T-helper 2 cell treated with Interferon-gamma antibody and Interleukin-4, amounts not matched to agents 5 μg/mL and 100 μg/mL, for 36 hours (primary cell): ENCODE data around the gene HOXB2.

Experiments
- DNase-seq: peaks from one replicate; pipeline ENCODE4 v3.0.0; 2021; ENCODE audit warnings: low spot score
- H3K27ac Mint-ChIP-seq: one replicate; pipeline ENCODE4 v1.8.0; 2021; ENCODE audit warnings: mild to moderate bottlenecking, mixed read lengths
- H3K27me3 Mint-ChIP-seq: one replicate; pipeline ENCODE4 v1.8.0; 2021; ENCODE audit warnings: low read depth, mixed read lengths
- H3K36me3 Mint-ChIP-seq: one replicate; pipeline ENCODE4 v1.8.0; 2021; ENCODE audit warnings: low read depth, mixed read lengths
- H3K4me1 Mint-ChIP-seq: one replicate; pipeline ENCODE4 v1.8.0; 2021; ENCODE audit warnings: low read depth, mixed read lengths
- H3K4me3 Mint-ChIP-seq: one replicate; pipeline ENCODE4 v1.8.0; 2022; ENCODE audit warnings: mild to moderate bottlenecking, moderate library complexity, mixed read lengths
- H3K9me3 Mint-ChIP-seq: one replicate; pipeline ENCODE4 v1.8.0; 2021; ENCODE audit warnings: mixed read lengths

Gene HOXB2

DNA sequence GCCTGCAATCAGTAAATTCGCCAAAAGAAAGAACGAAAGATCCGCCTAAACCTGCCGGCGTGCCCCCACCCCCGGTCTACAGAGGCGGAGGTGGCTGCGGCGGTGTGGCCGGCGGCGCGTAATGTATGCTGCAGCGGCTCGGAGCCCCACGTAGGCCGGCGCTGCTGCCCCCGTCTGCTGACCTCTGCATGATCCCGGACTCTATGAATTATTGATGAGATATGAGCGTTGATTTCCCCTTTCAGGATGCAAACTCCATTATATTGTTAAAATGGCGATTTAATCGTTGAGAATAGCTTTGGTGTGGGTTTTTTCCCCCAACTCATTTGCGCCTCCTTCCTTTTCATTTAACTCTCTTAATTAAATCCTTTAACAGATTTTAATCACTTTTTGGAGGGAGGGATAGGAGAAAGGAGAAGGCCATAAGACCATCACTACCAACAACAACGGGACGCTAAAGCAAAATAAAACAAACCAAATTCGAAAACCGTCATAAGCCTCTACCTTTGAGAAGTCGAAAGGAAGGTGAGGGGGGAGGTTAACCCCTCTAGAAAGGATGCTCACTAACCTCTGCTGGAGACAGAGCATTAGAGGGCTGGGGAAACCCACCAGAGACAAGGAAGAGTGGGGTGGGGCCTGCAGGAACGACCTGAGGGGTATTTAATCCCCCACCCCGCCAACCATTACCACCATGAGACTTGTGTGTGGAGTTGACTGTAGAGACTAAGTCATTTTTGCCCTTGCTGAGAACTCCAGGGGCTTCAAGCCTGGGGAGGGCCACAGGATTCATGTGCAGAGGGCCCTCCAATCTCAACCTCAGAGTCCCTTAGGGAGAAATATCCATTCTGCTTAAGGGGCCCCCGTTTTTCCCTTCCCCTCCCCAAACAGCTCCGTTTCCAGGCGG, 41.7 kb upstream of the HOXB2 start:
- peak; percentile 43 for DNase-seq
- H3K4me1 Mint-ChIP-seq, result peaks cover 43% of the 10 kb centered on the region
- peak overlapping the region; percentile 89 for H3K4me3 Mint-ChIP-seq
- no peaks in the 10 kb centered on the region for H3K9me3 Mint-ChIP-seq
- peaks cover 84% of the 10 kb centered on the region for H3K27me3 Mint-ChIP-seq
- no peaks in the 10 kb centered on the region for H3K36me3 Mint-ChIP-seq
- H3K27ac Mint-ChIP-seq, result no peak overlapping the region

DNA sequence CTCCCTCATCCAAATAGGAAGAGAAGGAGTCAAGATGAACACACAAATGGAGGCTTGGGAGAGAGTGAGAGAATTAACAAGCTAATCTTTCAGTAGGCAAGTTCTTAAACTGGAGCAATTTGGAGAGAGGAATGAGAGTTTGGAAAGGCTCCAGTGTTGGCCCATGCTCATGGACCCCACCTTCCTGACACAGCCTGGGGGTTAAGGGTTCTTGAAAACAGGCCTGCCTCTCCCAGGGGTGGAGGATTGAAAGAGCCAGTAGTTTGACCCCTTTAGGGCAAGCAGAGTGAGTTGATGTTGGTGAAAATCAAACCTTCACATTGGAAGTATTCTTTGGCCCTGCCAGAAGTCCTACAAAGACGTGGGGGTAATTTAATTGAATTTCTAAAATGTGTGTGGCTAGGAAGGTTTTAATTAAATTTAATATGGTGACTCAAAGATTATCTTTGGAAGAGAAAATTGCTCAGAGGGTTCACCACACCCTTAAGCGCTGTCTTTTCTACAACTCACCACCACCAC, 39.4 kb upstream of the HOXB2 start:
- Mint-ChIP-seq H3K4me1 (peaks cover 53% of the 10 kb centered on the region), H3K9me3 (no peaks in the 10 kb centered on the region), H3K27me3 (peaks cover 86% of the 10 kb centered on the region), H3K27ac (no peak overlapping the region), H3K4me3 (peak overlapping the region; percentile 89), H3K36me3 (no peaks in the 10 kb centered on the region)
- no peak for DNase-seq

DNA sequence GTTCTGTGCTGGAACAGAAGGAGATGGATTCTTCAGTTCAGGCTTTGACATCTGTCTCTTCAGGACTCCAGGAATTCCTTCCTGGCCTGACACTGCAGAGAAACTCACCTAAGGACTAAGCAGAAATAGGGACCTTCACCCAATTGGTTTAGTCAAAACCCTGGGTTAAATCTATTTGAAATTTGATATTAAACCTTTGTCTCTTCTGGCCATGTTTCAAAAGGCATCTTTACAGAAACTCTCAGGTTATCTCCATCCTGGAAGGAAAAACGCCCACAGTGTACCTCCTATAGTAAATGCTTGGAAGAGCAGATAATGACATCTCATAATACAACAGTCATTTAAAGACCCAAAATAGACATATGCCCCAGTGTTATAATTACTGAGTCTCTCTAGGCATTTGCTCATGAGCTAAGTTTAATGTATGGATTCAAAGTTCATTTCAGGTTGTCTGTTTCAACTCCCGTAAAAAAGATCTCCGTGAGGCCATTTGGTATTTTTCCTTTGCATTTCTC, 38.9 kb upstream of the HOXB2 start:
- no peak overlapping the region for H3K27ac Mint-ChIP-seq
- no peak for DNase-seq
- H3K9me3 Mint-ChIP-seq, result no peaks in the 10 kb centered on the region
- H3K4me1 Mint-ChIP-seq, result peaks cover 59% of the 10 kb centered on the region
- H3K4me3 Mint-ChIP-seq, result peak overlapping the region; percentile 14
- H3K36me3 Mint-ChIP-seq, result peaks cover 3% of the 10 kb centered on the region
- peaks cover 86% of the 10 kb centered on the region for H3K27me3 Mint-ChIP-seq

DNA sequence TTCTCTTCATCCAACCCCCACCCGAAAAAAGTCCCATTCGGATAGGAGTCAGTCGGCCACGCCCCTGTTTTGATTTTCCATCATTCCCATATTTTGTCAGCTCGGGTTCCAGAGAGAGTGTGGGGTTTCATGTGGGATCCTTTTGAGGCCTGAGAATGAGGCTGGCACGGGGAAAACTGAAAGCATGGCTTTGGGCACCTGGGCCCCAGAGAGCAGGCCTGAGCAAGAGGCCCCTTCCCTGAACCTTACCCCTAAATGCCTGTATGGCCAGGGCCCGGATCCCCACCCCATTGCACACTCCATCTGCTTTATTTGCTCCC, 37.8 kb upstream of the HOXB2 start:
- Mint-ChIP-seq H3K36me3 (peaks cover 7% of the 10 kb centered on the region), H3K27ac (no peak overlapping the region), H3K4me1 (peaks cover 59% of the 10 kb centered on the region), H3K9me3 (no peaks in the 10 kb centered on the region), H3K4me3 (peak overlapping the region; percentile 66), H3K27me3 (peaks cover 78% of the 10 kb centered on the region)
- no peak for DNase-seq

DNA sequence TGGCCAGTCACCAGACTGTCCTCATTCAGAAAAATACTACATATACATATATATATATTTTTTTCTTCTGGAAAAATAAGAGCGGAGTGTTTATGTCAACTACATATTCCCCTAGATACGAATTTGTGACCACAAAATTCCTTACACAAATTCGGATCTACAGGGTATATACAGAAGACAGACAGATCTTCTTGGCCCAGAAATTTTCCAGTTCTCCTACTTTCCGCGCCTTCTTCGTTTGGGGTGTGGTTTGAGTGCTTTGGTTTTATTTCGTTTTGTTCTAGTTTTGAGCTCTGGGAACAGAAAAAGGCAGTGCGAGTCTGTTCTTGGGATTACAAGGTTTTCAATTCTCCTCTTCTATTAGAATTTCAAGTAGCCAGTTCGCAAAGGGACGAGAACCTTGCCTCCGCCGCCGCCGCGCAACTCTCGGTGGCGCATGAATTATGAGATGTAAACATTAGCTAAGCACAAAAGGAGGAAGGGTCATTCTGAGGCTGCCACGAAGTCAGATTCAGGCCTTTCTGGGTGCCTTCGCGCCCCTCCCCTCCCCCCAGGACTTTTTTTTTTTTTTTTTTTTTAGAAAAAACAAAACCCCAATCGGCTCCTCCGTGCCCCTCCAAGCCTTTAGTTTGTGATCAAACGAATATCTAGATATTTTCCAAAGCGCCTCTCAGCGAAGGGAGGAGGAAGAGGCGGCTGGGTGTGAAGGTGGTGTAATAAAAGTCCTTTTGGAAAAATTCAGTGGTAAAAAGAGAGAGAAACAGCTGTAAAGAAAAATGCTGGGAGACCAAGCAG, 35.0 kb upstream of the HOXB2 start:
- DNase-seq, result no peak
- peak overlapping the region; percentile 93 for H3K4me3 Mint-ChIP-seq
- H3K4me1 Mint-ChIP-seq, result peaks cover 51% of the 10 kb centered on the region
- H3K9me3 Mint-ChIP-seq, result no peaks in the 10 kb centered on the region
- H3K27ac Mint-ChIP-seq, result no peak overlapping the region
- H3K27me3 Mint-ChIP-seq, result peaks cover 54% of the 10 kb centered on the region
- H3K36me3 Mint-ChIP-seq, result peaks cover 11% of the 10 kb centered on the region

DNA sequence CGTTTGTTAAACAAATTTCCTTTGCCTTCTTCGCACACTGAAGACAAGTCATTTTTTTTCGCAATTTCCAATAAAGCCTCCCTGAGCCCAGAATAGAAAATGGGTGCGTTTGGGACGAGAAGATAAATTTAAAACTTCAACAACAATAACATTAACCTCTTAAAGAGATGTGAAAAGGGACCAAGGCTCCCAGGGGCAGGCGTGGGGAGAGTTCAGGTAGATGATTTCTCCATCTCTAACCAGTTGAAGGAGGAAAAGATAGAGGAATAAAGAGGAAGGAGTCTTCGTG, 34.5 kb upstream of the HOXB2 start:
- H3K4me1 Mint-ChIP-seq, result peaks cover 47% of the 10 kb centered on the region
- H3K27ac Mint-ChIP-seq, result no peak overlapping the region
- no peak for DNase-seq

DNA sequence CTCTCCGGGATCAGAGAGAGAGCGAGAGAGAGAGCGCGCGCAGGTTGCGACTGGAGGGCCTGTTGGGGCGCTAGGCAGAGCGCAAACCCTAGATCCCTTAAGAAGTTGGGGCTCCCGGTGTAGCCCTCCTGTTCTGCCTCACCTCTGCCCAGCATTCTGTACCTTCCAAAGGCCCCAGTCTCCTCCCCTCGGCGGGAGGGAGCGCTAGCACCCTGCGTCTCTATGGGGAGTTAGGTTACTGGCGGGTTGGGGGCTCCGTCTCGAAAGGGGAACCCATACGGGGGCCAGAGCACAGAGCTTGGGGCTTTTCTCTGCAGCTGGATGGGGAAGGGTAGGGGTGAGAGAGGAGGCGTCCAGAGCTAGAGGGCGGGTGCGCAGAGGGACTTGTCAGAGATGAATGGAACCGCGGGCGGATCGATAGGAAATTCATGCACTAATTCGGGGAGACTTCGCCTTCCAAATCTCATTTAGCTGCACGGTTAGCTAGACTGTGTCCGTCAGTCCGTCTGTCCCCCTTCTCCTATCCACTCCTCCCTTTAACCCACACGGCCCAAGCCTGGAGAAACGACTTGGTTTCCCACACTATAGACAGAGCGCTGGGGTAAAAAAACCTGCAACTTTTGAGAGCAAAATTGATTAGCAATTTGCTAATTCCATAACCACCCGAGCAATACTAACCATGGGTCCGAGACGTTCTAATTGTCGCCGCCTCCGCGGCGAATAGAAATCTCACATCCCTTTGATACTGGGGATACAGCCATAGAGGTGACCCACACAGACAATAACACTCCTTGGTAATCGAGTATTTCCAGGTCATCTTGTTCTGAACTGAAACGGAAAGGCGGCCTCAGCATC, 33.9 kb upstream of the HOXB2 start:
- H3K27ac Mint-ChIP-seq, result peak overlapping the region; percentile 78
- H3K36me3 Mint-ChIP-seq, result peaks cover 11% of the 10 kb centered on the region
- no peaks in the 10 kb centered on the region for H3K9me3 Mint-ChIP-seq
- H3K4me1 Mint-ChIP-seq, result peaks cover 43% of the 10 kb centered on the region
- peaks cover 52% of the 10 kb centered on the region for H3K27me3 Mint-ChIP-seq
- peak; percentile 23 for DNase-seq
- peak overlapping the region; percentile 93 for H3K4me3 Mint-ChIP-seq

More for the DNA sequence above, 34.5 kb upstream of the HOXB2 start:
- no peaks in the 10 kb centered on the region for H3K9me3 Mint-ChIP-seq
- H3K4me3 Mint-ChIP-seq, result peak overlapping the region; percentile 93
- H3K36me3 Mint-ChIP-seq, result peaks cover 11% of the 10 kb centered on the region
- H3K27me3 Mint-ChIP-seq, result peaks cover 54% of the 10 kb centered on the region

DNA sequence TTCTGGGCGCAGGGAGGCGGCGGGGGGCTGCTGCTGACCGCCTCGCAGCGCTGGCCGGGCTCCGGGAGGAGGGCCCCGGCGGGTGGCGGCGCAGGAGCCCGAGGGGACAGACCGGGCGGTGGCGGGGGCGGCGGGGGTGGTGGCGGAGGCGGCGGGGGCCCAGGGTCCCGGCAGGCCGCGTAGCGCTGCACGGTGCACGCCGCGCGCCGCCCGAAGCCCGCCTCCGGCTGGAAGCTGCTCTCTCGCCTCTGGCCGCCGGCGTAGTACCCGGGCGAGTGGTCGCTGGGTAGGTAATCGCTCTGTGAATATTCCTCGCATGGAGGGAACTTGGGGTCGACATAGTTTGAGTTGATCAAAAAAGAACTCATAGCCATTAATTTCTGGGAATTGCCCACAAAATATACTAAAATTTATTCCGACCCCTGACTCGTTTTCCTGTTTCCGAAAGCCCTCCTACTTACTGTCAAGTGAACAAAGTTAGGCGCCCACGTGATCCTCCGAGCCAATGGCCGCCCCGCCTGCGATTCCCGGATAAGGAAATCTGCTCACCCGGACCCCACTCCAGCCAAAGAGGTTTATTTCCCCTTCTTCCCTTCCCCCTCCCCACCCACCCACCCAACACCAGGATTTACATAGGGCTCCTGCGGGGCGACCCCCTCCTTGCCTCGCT, 33.2 kb upstream of the HOXB2 start, which contains the start of gene HOXB4:
HOXB4 (minus strand) TSS at position 405 of the 670 bp plus-strand sequence; CDS start at position 374, 31 bp downstream.
- H3K4me3 Mint-ChIP-seq, result peak within 1 kb of the TSS; percentile 93
- DNase-seq, result peak; percentile 72
- no peaks in the 10 kb centered on the region for H3K9me3 Mint-ChIP-seq
- H3K27me3 Mint-ChIP-seq, result peaks cover 49% of the 10 kb centered on the region
- H3K36me3 Mint-ChIP-seq, result peaks cover 14% of the 10 kb centered on the region
- H3K27ac Mint-ChIP-seq, result peak within 1 kb of the TSS; percentile 78
- peaks cover 45% of the 10 kb centered on the region for H3K4me1 Mint-ChIP-seq

DNA sequence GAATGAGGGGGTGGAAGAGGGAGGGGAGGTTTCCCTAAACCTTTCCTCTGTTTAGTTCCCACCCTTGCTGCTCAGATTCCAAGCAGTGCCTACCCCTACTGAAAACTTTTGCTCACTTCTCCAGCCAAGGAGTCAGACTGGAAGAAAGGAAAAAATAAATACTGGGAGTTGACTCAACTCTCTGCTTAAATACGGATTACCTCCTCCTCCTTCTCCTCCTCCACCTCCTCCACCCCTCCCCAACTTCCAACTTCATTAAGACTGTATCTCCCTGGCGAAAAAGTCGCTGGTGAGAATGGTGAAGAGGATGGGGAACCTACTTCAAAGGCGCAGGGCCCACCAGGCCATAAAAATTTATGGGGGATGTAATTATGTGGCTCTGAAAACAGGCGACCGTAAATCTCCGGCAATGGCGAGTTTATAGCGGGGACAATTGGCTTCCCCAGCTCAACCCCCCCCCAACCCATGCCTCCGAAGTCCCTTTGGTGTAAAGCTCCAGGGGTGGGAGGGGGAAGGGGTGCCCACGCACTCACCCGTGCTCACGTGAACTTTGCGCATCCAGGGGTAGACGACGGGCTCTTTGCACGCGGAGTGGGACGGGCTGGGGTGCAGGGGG, 32.5 kb upstream of the HOXB2 start:
- H3K4me3 Mint-ChIP-seq, result peak overlapping the region; percentile 91
- H3K36me3 Mint-ChIP-seq, result peaks cover 15% of the 10 kb centered on the region
- H3K4me1 Mint-ChIP-seq, result peaks cover 43% of the 10 kb centered on the region
- DNase-seq, result no peak
- H3K9me3 Mint-ChIP-seq, result no peaks in the 10 kb centered on the region
- peak overlapping the region; percentile 57 for H3K27ac Mint-ChIP-seq
- peaks cover 42% of the 10 kb centered on the region for H3K27me3 Mint-ChIP-seq

DNA sequence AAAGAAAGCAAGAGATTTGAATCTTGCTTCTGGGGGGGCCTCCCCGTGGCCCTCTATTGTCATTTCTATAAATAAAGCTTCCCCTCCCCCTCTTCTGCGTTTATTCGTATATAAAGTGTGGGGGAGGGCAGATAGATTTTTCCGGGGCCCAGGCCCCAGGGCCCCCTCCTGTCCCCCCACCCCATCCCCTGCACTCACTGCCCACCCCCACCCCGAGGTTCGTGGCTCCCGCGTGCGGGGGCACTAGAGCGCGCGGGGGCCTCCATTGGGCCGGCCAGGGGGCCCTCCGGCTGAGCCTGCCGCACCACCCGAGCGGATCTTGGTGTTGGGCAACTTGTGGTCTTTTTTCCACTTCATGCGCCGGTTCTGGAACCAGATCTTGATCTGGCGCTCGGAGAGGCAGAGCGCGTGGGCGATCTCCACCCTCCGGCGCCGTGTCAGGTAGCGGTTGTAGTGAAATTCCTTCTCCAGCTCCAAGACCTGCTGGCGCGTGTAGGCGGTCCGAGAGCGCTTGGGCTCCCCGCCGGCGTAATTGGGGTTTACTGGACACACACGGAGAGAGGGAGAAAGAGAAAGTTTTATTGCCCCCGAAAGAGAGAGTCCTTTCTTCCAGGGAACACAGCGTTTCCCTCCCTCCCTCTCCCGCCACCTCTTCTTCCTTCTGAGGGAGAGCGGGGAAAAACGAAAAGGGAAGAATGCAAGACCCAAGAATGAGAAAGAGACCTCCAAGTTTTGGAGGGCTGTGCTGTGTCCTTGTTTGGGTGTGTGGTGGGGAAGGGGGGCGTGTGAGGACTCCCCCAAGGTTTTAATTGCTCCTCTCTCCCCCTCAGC, 31.8 kb upstream of the HOXB2 start:
- Mint-ChIP-seq H3K27ac (no peak overlapping the region), H3K27me3 (peaks cover 37% of the 10 kb centered on the region), H3K36me3 (peaks cover 18% of the 10 kb centered on the region), H3K4me3 (peak overlapping the region; percentile 91), H3K9me3 (no peaks in the 10 kb centered on the region), H3K4me1 (peaks cover 40% of the 10 kb centered on the region)
- no peak for DNase-seq

DNA sequence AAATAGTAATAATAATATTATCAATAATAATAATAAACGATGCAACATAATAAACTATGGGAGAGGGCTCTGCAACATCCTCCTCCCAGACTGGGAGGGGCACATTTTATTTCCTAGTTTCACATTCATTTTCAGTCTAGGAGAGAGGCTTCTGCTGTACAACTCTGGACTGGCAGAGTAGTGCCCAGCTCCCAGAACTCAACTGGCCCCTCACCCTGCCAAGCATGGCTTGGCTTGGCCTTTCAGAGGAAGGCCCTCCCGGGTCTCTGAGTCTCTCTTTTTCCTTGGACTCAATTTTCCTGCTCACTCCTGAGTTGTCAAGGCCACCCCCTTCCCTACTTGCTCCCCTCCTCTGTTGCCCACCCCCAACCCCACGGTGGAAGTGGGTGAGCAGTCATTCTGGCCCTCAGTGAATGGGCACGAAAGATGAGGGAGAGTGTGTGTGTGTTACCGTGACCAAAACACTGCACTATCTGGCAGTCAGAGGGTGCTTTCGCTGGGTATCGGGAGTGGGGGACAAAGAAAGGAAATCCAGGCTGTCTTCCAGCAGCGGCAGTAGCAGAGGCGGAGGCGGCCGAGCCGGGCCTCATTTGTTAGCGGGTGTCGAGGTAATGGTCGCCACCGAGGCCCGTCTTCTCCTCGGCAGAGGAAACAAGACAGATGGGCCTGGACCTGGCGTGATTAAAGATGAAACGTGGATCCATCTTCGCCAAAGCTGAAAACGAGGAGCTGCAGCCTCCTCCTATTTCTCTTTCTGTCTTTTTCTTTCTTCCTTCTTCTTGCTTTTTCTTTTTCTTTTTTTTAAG, 31.0 kb upstream of the HOXB2 start:
- Mint-ChIP-seq H3K4me3 (peak overlapping the region; percentile 63), H3K4me1 (peaks cover 34% of the 10 kb centered on the region), H3K36me3 (peaks cover 20% of the 10 kb centered on the region), H3K27me3 (peaks cover 29% of the 10 kb centered on the region), H3K27ac (no peak overlapping the region), H3K9me3 (no peaks in the 10 kb centered on the region)
- DNase-seq, result no peak
